Kidney (tissue), 14 donors: ENCODE results near the gene MFRP. TPM values are rescaled to one million over a fixed set of nuclear protein-coding genes. Genes with fewer than 3 reads are reported as not detected.

Source experiments
- DNase-seq, 5 donors: peaks; one replicate each; pipeline ENCODE4 v3.0.0-alpha.2; 2013 to 2020
- FAIRE-seq: peaks from 2 replicates; lab custom pipeline; 2012; peaks lifted over from hg19 to GRCh38; lab: Jason Lieb, UNC
- H3K27ac ChIP-seq, 2 donors: one replicate each; pipeline ENCODE4 v1.7.0; 2013; ENCODE audit warnings: low read depth in 2 of 2, low read length in 2 of 2, inconsistent platforms in 1 of 2
- H3K27me3 ChIP-seq: one replicate; pipeline ENCODE4 v1.7.1; 2013; ENCODE audit warnings: low read length, inconsistent platforms; ENCODE audit not compliant: control insufficient read depth, insufficient read depth
- H3K36me3 ChIP-seq, 3 donors: one replicate each; pipeline versions ENCODE4 v1.7.0 to v1.7.1; 2013; ENCODE audit warnings: low read length in 3 of 3, control low read depth in 1 of 3, inconsistent platforms in 1 of 3; ENCODE audit not compliant: insufficient read depth in 3 of 3, control insufficient read depth in 2 of 3
- H3K4me1 ChIP-seq, 3 donors: one replicate each; pipeline versions ENCODE4 v1.7.0 to v1.7.1; 2013; ENCODE audit warnings: low read length in 3 of 3, inconsistent platforms in 1 of 3, low read depth in 1 of 3; ENCODE audit not compliant: control insufficient read depth in 2 of 3, insufficient read depth in 2 of 3
- H3K4me3 ChIP-seq, 3 donors: one replicate each; pipeline versions ENCODE4 v1.7.0 to v1.8.1; 2013; ENCODE audit warnings: low read length in 3 of 3, control low read depth in 1 of 3, inconsistent platforms in 1 of 3
- H3K9ac ChIP-seq, 3 donors: one replicate each; pipeline versions ENCODE4 v1.7.0 to v1.7.1; 2013; ENCODE audit warnings: low read length in 3 of 3, control low read depth in 1 of 3, inconsistent platforms in 1 of 3
- H3K9me3 ChIP-seq, 3 donors: one replicate each; pipeline versions ENCODE4 v1.7.0 to v1.7.1; 2013; ENCODE audit warnings: low read length in 3 of 3, control low read depth in 1 of 3, inconsistent platforms in 1 of 3; ENCODE audit not compliant: control insufficient read depth in 2 of 3, insufficient read depth in 1 of 3
- CTCF ChIP-seq: IDR thresholded peaks from 3 replicates; pipeline ENCODE4 v1.5.1; 2012; ENCODE audit warnings: mild to moderate bottlenecking, moderate library complexity, borderline replicate concordance; ENCODE audit not compliant: insufficient read depth; ENCODE audit errors: extremely low read depth
- intact Hi-C: fragments of 100-400 bp; cut with DNase I; formaldehyde crosslinking; loops from one replicate; pipeline ENCODE4 v1.11.1; 2022
- polyA plus RNA-seq: library from polyadenylated mRNA; stranded (reverse); fragments of 350-450 nt; fragmentation: Illumina TruSeq; extraction: RNeasy Lipid Tissue Mini Kit (QIAGEN cat#74804); gene quantifications from one replicate; pipeline ENCODE4 v1.2.3, GENCODE V29; 2014; ENCODE audit warnings: low read depth, low replicate concordance; ENCODE audit not compliant: insufficient read depth
- total RNA-seq: library from RNA; stranded (reverse); fragmentation: NEBNext Ultra II Directional; extraction: Animal tissue kit (Norgen Biotek cat#: 25700); gene quantifications from one replicate; pipeline ENCODE4 v1.2.1, GENCODE V29; 2021
- donor health status: control.
- donor health status: control.
- donor health status: control.
- donor health status: control.
- donor health status: control.
- donor health status: DM: yes; HTN: yes; CAD: no.
- donor health status: Normal renal cell carcinoma (clear cell type).

Gene MFRP
- total and polyA plus RNA-seq, 2 donors from 2014 or later: not detected

- FAIRE-seq (no peak), DNase-seq (peak; percentile 53 to 83 (median 81))
- intact Hi-C loops: no loop called here
- no peaks in the 10 kb centered on the region for H3K27me3 ChIP-seq
- peak overlapping the region in 1 of 3 donors; percentile 51 for H3K9ac ChIP-seq
- H3K36me3 ChIP-seq: no peaks in the 10 kb centered on the region
- peaks cover 0 to 24% (median 9%) of the 10 kb centered on the region in 3 donors for H3K4me1 ChIP-seq
- peak overlapping the region in 1 of 3 donors; percentile 60 for H3K4me3 ChIP-seq
- TF ChIP-seq CTCF: no peak
- H3K27ac ChIP-seq: peak overlapping the region; percentile 63 to 78
- no peaks in the 10 kb centered on the region for H3K9me3 ChIP-seq
Measured at GRCh38 chr11:119320240-119320775, 26.2 kb downstream of the MFRP start.

DNA sequence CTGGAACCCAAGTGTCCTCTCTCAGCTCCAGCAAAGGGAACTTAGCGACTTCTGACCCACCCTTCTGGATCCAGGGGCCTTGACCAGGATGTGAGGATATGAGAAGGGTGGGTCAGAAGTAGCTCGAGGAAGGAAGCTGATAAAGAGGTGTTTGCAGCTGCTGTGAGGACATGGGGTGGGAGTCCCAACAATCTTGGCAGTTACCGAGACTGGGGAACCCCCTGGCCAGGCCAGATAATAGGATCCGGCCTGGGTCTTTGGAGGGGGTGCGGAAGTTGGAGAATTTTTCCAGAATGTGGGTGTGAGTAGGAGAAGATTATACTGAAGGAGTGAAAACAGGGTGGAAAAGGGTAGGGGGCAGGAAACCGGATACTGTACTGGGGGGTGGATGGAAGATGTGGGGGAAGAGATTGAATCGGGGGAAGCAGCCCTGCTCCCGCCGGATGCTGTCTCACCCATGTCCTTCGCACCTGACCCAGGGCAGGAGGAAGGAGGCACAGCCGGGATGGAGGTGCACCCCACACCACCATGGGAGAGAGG, 26.7 kb downstream of the MFRP start:
- no peak for TF ChIP-seq CTCF
- DNase-seq (peak in 1 of 5 donors; percentile 71), FAIRE-seq (no peak)
- Histone ChIP-seq H3K4me1 (peaks cover 0 to 27% (median 9%) of the 10 kb centered on the region in 3 donors), H3K27me3 (no peaks in the 10 kb centered on the region), H3K27ac (peak overlapping the region; percentile 63 to 78), H3K36me3 (no peaks in the 10 kb centered on the region), H3K9ac (no peak overlapping the region), H3K4me3 (no peak overlapping the region), H3K9me3 (no peaks in the 10 kb centered on the region)
- intact Hi-C loops: no loop called here

DNA sequence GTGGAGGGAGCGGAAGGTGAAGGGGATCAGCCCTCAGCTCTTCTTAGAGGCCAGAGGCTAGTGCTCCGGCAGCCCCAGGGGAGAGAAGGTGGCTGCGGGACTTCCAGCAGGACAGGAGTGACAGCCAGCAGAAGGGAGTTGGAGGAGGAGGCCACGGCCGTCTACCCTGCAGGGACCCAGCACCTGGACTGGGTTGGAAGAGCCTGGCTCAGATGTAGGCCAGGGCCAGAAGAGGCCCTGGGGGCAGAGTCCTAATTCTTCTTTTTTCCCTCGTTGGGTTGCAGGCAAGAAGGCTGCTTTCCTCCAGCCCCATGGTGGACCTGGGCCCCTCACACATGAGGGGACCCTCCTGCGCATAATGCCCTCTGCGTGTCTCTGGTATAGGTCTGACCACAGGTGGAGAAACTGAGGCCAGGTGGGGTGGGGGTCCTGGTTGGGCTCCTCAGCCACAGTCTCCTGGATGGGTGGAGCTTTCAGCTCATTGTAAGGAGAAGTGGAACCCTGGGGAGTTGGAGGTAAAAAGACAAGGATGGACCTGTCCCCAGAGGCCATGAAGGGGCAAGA, 27.3 kb downstream of the MFRP start:
- Histone ChIP-seq H3K27me3 (no peaks in the 10 kb centered on the region), H3K36me3 (no peaks in the 10 kb centered on the region), H3K27ac (peak overlapping the region; percentile 57 to 78), H3K4me1 (peaks cover 0 to 28% (median 9%) of the 10 kb centered on the region in 3 donors), H3K4me3 (no peak overlapping the region), H3K9ac (no peak overlapping the region), H3K9me3 (no peaks in the 10 kb centered on the region)
- DNase-seq: peak in 1 of 5 donors; percentile 56
- FAIRE-seq: no peak
- intact Hi-C loops: no loop called here
- no peak for TF ChIP-seq CTCF
